ENCODE data around the gene AAK1.
"Not testable (repeated sequence)": the region's sequence is repeated elsewhere in the genome, so short reads cannot be mapped to it uniquely, and the experiment has no call there.

The AAK1 gene

GRCh38 chr2:69474688-69475087, 168.9 kb downstream of the AAK1 start:
- no peak for DNase-seq

- no peak for DNase-seq
Measured at GRCh38 chr2:69471793-69472192, 171.7 kb downstream of the AAK1 start.

- no peak for DNase-seq
Measured at GRCh38 chr2:69470911-69471310, 172.6 kb downstream of the AAK1 start.

- DNase-seq: no peak
Measured at GRCh38 chr2:69469784-69470183, 173.8 kb downstream of the AAK1 start.

GRCh38 chr2:69469375-69469774, 174.2 kb downstream of the AAK1 start:
- DNase-seq: no peak

- no peak for DNase-seq
Measured at GRCh38 chr2:69466728-69467127, 176.8 kb downstream of the AAK1 start.

GRCh38 chr2:69465513-69466456, 177.8 kb downstream of the AAK1 start:
- no peak for DNase-seq

GRCh38 chr2:69464575-69464974, 179.0 kb downstream of the AAK1 start:
- no peak for DNase-seq

- DNase-seq: no peak
Measured at GRCh38 chr2:69462780-69463179, 180.8 kb downstream of the AAK1 start.

GRCh38 chr2:69461404-69461803, 182.1 kb downstream of the AAK1 start:
- no peak for DNase-seq

GRCh38 chr2:69459936-69460335, 183.6 kb downstream of the AAK1 start:
- DNase-seq: no peak

- DNase-seq: no peak
Measured at GRCh38 chr2:69456950-69457445, 186.5 kb downstream of the AAK1 start.

- no peak for DNase-seq
Measured at GRCh38 chr2:69456154-69456553, 187.4 kb downstream of the AAK1 start.

- no peak for DNase-seq
Measured at GRCh38 chr2:69454976-69455375, 188.6 kb downstream of the AAK1 start.

GRCh38 chr2:69453475-69454129, 189.9 kb downstream of the AAK1 start:
- no peak for DNase-seq

GRCh38 chr2:69452687-69453086, 190.9 kb downstream of the AAK1 start:
- DNase-seq: no peak

GRCh38 chr2:69450735-69451416, 192.7 kb downstream of the AAK1 start:
- DNase-seq: no peak

GRCh38 chr2:69449906-69450305, 193.6 kb downstream of the AAK1 start:
- no peak for DNase-seq

GRCh38 chr2:69443673-69444072, 199.9 kb downstream of the AAK1 start:
- DNase-seq: not testable (repeated sequence)

- not testable (repeated sequence) for DNase-seq
Measured at GRCh38 chr2:69439499-69439898, 204.0 kb downstream of the AAK1 start.

GRCh38 chr2:69438580-69438979, 205.0 kb downstream of the AAK1 start:
- no peak for DNase-seq

- no peak for DNase-seq
Measured at GRCh38 chr2:69437751-69438154, 205.8 kb downstream of the AAK1 start.
